HEK293T (cell line): ENCODE measurements around the gene INPP5A.

Experiments used
- ARNT ChIP-seq: fragments of 450-650 bp; IDR thresholded peaks from 2 replicates; pipeline ENCODE4 v1.6.1; 2017; ENCODE audit warnings: mild to moderate bottlenecking
- BHLHE40 ChIP-seq: fragments of 450-650 bp; IDR thresholded peaks from 2 replicates; pipeline ENCODE4 v1.6.1; 2016; ENCODE audit warnings: mild to moderate bottlenecking, moderate library complexity, borderline replicate concordance
- FOXA1 ChIP-seq: fragments of 450-650 bp; IDR thresholded peaks from 2 replicates; pipeline ENCODE4 v1.6.1; 2016; ENCODE audit warnings: mild to moderate bottlenecking
- FOXM1 ChIP-seq: fragments of 450-650 bp; IDR thresholded peaks from 2 replicates; pipeline ENCODE4 v1.6.1; 2017; ENCODE audit warnings: mild to moderate bottlenecking, borderline replicate concordance
- NFRKB ChIP-seq: fragments of 450-650 bp; IDR thresholded peaks from 2 replicates; pipeline ENCODE4 v1.6.1; 2016; ENCODE audit warnings: mild to moderate bottlenecking, moderate library complexity
- PKNOX1 ChIP-seq: fragments of 450-650 bp; IDR thresholded peaks from 2 replicates; pipeline ENCODE4 v1.6.1; 2016
- SUZ12 ChIP-seq: fragments of 450-650 bp; IDR thresholded peaks from 2 replicates; pipeline ENCODE4 v1.6.1; 2016; ENCODE audit warnings: mild to moderate bottlenecking
- ZNF384 ChIP-seq: fragments of 450-650 bp; IDR thresholded peaks from 2 replicates; pipeline ENCODE4 v1.6.1; 2016

GRCh38 chr10:132580143-132580542, 42.6 kb downstream of the INPP5A start:
- TF ChIP-seq ZNF384 (no peak), FOXA1 (no peak), NFRKB (no peak), PKNOX1 (no peak), ARNT (no peak), FOXM1 (no peak), BHLHE40 (no peak), SUZ12 (no peak)
